Left kidney (tissue), 8 donors: ENCODE results near the gene SEMA4D. TPM values are rescaled to one million over a fixed set of nuclear protein-coding genes. Genes with fewer than 3 reads are reported as not detected.

Experiments used
- DNase-seq: peaks from one replicate; pipeline ENCODE4 v3.0.0-alpha.2; 2013
- long read RNA-seq, 8 donors: transcript quantifications; one replicate each; lab custom pipeline, GENCODE V29; 2026
- polyA plus RNA-seq: library from polyadenylated mRNA; unstranded; fragments of 120-200 nt; gene quantifications from one replicate; pipeline ENCODE4 v1.2.1, GENCODE V29; 2013; ENCODE audit not compliant: insufficient read length

The SEMA4D gene
- 56.0 TPM for polyA plus RNA-seq
- long read RNA-seq, donor 1, full-length matches to known transcripts = 9 of 9 reads
- long read RNA-seq, donor 1, partial matches to known transcripts = 0 of 9 reads
- long read RNA-seq, donor 1, other reads (novel, unspliced or antisense) = 0 of 9 reads
- long read RNA-seq, donor 2, partial matches to known transcripts = 0 of 6 reads
- long read RNA-seq, donor 2, other reads (novel, unspliced or antisense) = 0 of 6 reads
- long read RNA-seq, donor 3, partial matches to known transcripts = 0 of 5 reads
- long read RNA-seq, donor 3, other reads (novel, unspliced or antisense) = 0 of 5 reads
- long read RNA-seq, donor 4 = 0 reads
- long read RNA-seq, donor 5, partial matches to known transcripts = 0 of 4 reads
- long read RNA-seq, donor 5, other reads (novel, unspliced or antisense) = 0 of 4 reads
- long read RNA-seq, donor 6, partial matches to known transcripts = 0 of 3 reads
- long read RNA-seq, donor 6, other reads (novel, unspliced or antisense) = 0 of 3 reads
- long read RNA-seq, donor 7, full-length matches to known transcripts = 9 of 9 reads
- long read RNA-seq, donor 7, partial matches to known transcripts = 0 of 9 reads
- long read RNA-seq, donor 7, other reads (novel, unspliced or antisense) = 0 of 9 reads
- long read RNA-seq, donor 8, partial matches to known transcripts = 0 of 1 reads
- long read RNA-seq, donor 8, other reads (novel, unspliced or antisense) = 0 of 1 reads

GRCh38 chr9:89497978-89498851, at the start of gene SEMA4D:
TSS of gene SEMA4D (minus strand) at chr9:89498113. CDS start at chr9:89405456, 92,657 bp downstream.
- peak; percentile 76 for DNase-seq

- DNase-seq = no peak
Measured at GRCh38 chr9:89547000-89547399, 49.1 kb upstream of the SEMA4D start.

DNA sequence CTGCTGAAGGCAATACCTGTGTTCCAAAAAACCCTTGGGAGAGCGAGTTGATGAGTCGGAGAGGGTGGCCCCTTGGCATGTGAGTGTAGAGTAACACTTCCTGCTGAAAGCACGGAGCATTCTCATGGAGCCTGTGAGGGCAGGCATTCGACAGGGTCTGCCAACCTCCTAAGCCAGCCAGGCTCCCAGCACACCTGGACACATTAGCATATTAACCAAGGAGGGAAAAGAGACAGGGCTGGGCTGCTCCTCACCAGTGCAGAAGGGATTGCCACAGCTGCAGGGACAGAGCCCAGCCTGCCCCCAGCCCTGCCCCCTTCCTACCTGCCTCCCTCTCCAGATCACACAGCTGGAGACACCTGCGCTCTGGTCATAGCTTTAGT, 46.4 kb upstream of the SEMA4D start:
- no peak for DNase-seq

GRCh38 chr9:89543621-89544278, 45.8 kb upstream of the SEMA4D start:
- DNase-seq = no peak

GRCh38 chr9:89543111-89543510, 45.2 kb upstream of the SEMA4D start:
- no peak for DNase-seq

- no peak for DNase-seq
Measured at GRCh38 chr9:89542401-89543021, 44.6 kb upstream of the SEMA4D start.

DNA sequence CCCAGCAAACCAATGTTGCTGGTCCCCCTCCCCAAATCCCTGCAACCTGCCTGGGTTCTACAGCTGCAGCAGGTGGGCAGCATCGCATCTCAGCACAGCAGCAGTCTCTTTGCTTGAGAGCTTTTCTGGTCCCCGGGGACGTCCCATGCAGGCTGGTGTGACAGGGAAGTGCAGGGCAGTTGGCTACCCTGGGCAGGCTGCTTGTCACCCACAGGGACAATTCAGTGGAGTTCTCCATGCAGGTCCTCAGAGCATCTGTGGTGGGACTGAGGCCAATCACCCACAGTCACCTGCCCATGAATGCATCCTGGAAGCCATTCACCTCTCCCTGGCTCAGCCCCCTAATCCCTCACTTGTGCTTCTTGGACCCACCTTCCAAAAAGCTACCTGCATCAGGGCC, 43.9 kb upstream of the SEMA4D start:
- no peak for DNase-seq

GRCh38 chr9:89539374-89539773, 41.5 kb upstream of the SEMA4D start:
- DNase-seq = no peak

DNA sequence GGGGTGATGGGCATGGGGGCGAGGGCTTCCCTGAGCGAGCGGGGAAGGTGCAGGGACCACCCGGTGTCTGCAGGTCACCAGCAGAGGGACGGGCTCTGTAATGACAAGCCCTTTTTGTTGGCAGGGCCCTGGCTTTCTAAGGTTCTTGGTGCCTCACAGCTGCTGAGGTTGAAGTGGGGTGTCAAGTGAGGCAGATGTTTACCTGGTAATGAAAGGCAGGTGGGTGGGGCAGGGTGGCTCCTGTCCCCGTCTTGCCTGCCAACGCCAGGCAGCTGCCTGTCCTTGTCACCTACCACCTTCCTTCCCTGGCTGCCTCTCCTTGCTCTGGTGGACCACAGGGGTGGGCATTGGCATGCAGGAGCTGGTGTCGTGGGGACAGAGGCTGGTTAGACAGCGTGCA, 41.0 kb upstream of the SEMA4D start:
- no peak for DNase-seq

DNA sequence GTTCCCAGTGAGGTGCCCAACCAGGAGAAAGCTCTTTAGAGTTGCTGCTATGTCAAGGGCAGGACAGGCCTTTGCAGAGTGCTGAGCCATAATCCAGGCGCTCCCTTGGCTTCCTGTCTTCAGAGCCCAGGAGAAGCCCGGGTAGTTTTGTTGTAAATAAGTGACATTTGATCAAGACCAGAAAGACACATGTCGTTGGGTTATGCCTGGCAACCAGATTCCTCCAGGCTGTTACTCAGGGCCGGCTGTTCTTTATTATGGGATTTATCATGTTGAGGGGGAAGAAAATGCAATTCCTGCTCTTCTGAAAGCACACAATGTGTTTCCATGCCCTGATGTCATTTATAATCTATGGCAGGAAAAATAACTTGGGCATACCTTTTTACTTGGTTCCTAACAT, 39.3 kb upstream of the SEMA4D start:
- DNase-seq = no peak

- no peak for DNase-seq
Measured at GRCh38 chr9:89536600-89536999, 38.7 kb upstream of the SEMA4D start.

DNA sequence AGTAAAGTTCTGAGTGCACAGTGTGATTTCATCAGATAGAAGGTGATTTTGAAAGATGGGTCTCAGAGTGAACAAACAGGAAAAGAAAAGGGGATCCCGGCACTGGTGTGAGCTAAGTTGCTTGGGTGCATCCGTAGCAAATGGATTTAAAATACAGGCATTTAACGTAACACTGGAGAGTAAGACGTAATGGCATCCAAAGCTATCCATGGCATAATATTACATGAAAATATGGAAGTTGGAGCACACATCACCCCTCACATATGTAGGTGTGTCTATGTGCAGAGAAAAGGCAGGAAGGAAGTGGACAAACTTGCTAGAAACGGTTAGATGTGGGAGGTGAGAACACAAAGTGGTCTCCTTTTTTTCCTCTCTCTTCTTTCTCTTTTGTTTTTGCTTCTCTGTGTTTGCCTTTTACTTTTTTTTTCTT, 38.2 kb upstream of the SEMA4D start:
- no peak for DNase-seq

- no peak for DNase-seq
Measured at GRCh38 chr9:89535461-89535860, 37.5 kb upstream of the SEMA4D start.

GRCh38 chr9:89534515-89535287, 36.8 kb upstream of the SEMA4D start:
- DNase-seq = no peak

GRCh38 chr9:89533411-89534095, 35.6 kb upstream of the SEMA4D start:
- peak; percentile 48 for DNase-seq

DNA sequence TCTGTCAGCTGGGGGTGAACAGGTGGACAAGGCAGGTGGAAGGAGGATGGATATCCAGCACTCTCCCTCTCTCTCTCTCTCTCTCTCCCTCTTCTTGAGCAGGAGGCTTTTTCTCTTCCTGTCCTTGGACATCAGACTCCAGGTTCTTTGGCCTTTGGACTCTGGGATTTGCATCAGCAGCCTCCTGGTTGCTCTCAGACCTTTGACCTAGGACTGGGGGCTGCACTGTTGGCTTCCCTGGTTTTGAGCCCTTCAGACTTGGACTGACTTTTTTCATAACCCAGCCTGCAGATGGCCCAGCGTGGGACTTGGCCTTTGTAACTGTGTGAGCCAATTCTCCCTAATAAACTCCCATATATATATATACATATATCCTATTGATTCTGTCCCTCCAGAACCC, 35.0 kb upstream of the SEMA4D start:
- DNase-seq = no peak

GRCh38 chr9:89532478-89532877, 34.6 kb upstream of the SEMA4D start:
- no peak for DNase-seq

- DNase-seq = no peak
Measured at GRCh38 chr9:89531766-89532165, 33.9 kb upstream of the SEMA4D start.

DNA sequence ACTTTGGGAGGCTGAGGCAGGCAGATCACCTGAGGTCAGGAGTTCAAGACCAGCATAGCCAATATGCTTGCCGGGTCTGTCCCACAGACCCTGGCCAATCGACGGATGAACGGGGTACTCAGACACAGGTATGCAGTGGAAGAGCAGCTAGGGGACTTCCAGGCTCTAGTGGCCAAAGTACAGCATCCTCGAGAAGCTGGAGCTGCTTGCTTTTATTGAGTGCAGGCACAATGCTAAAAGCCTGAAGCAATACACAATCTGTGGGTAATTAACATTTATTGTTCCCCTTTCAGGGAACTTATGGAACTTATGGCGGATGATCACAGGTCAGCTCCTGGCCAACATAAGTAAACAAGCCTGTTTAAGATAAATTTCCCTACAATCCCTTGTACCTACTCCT, 32.8 kb upstream of the SEMA4D start:
- no peak for DNase-seq
